Left kidney (tissue), 2 donors: ENCODE measurements around the gene TMPRSS11D. TPM values are rescaled to one million over a fixed set of nuclear protein-coding genes. Genes with fewer than 3 reads are reported as not detected.

Source experiments
- DNase-seq: peaks from one replicate; pipeline ENCODE4 v3.0.0-alpha.2; 2013
- polyA plus RNA-seq: library from polyadenylated mRNA; unstranded; fragments of 120-200 nt; gene quantifications from one replicate; pipeline ENCODE4 v1.2.1, GENCODE V29; 2013; ENCODE audit not compliant: insufficient read length

TMPRSS11D gene
- polyA plus RNA-seq, 1 donor: 0.13 TPM

- DNase-seq: no peak
Measured at GRCh38 chr4:67886281-67886680, 2.5 kb upstream of the TMPRSS11D start.

- DNase-seq: no peak
Measured at GRCh38 chr4:67885762-67886161, 2.0 kb upstream of the TMPRSS11D start.

GRCh38 chr4:67884701-67885100 is 899 bp upstream of the TMPRSS11D start:
- DNase-seq: no peak

DNA sequence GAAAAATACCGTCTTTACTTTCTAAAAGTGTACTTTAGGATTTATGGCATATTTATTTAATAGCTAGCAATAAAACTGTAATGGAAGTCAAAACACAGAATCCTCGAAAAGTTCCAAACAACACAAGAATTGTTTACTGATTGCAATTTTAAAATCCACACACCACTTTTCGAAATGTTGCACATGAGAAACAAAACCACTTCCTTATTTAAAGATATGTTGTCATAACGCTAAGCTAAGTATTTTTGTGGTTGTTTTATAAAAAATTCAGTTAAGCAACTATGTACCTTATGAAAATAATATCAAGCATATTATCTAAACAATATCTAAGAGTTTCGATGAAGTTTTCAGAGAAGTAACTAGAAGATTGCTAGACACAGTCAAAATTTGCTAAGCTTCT is 344 bp downstream of the TMPRSS11D start:
- no peak for DNase-seq

GRCh38 chr4:67880866-67881610 is 2.8 kb downstream of the TMPRSS11D start:
- no peak for DNase-seq

DNA sequence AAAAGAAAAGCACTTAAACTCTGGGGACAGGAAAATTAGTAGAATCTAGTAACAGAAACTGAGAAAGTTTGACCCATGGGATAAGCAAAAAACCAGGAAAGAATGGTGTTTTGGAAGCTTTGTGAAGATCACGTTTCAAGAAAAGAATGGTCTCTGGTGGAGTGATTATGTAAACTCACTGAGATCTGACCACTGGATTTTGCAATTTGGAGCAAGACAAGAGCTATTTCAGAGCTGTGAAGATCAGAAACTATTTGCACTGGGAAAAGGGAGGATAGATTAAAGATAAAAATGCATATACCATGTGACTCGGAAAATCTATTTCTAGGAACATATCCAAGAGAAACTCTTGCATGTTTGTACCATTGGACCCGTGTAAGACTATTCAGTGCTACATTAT is 4.3 kb downstream of the TMPRSS11D start:
- no peak for DNase-seq

DNA sequence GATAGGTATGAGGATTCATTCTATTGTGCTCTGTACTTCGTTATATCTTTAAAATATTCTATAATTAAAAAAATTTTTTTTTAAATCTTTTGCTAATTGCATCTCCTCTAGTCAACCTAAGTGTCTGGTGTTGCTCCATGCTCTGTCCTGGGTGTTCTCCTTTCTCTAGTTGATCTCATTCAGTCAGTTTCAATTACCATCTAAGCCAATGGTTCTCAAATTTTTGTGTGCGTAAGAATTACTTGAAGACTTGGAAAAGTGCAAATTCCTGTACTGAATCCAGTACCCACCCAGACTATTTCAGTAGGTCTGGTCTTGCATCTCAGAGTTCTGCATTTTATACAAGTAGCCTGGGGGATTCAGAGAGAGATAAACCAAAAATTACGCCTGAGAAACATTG is 6.7 kb downstream of the TMPRSS11D start:
- DNase-seq: no peak

- DNase-seq: no peak
Measured at GRCh38 chr4:67874986-67875385, 8.8 kb downstream of the TMPRSS11D start.

- no peak for DNase-seq
Measured at GRCh38 chr4:67873116-67873515, 10.7 kb downstream of the TMPRSS11D start.

DNA sequence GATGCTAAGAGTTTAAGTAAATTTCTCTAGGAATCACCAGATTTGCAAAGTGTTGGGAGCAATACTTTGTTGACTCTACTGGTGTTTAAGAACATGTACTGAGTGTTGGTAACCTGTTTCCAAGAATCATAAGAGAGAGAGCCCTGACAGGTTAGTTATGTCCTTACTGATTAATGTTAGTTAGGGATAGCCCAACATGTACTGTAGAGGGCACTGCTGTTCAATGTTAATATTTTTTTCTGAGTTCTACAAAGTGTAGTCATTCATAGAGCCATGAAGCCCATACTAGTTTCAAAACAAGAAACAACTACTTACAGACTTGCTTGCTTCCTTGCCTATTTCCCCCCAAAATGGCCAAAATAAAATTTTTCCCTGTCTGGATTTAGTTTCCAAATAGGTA is 11.9 kb downstream of the TMPRSS11D start:
- DNase-seq: peak; percentile 8

DNA sequence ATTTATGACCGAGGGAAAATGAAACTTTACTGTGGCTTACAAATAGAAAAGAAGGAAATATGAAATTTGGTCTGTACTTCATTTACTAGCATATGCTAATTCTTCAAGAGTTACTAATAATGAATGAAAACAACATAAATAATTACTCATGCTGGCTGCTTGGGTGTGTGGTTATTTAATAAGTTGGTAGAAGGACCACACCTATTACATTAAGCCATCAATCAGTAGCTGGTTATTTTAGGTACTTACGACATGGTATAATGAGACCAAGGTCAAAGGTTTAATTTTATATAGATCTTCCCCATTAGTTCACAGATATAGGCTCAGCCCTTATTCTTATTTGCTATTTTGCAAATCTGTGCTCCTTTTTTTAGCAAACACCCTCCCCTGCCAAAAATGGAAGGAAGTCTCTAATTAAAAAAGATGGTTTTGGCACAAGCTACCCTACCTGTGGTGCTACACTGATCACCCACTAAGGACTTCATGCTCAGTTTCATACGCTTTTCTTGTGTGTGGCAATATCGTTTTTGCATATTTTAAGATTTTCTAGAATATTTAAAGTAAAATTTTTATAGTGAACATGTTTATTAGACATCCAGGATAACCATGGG is 14.1 kb downstream of the TMPRSS11D start:
- DNase-seq: no peak

GRCh38 chr4:67861513-67861912 is 22.3 kb downstream of the TMPRSS11D start:
- no peak for DNase-seq

DNA sequence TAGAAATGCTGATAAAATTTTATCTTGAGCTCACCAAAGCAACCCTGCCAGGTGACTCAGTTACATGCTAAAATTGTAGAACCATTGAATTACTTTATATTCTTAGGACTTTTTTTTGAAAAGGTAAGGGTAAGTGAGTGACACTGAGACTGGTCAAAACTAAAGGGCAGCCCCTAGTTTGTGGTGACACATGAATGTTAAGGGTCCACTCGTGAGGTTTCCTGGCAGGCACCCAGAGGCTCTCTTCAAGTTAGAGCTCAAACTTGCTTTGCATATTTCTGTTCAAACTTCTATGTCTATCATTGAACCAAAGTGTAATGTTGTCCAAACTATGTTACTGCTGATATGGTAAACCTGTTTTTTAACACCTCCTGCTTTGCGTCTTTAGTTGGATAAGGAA is 30.5 kb downstream of the TMPRSS11D start:
- DNase-seq: no peak

DNA sequence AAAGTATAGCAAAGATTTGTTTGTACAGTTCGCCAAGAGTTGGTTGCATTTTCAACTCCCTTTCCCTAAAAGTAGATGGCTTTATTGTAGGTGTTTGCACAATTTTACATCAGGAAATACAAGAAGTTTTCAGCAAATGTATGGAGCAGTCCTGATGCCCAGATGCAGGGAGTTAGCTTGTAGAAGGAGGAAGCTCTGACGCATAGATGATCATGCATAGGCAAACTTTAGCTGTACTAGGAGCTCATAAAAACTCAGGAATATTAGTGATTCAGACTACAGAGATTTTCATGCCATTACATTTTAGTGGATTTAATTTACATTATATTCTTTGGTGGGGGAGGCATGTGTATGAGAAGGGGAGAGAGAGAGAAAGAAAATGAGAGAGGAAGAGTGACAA is 62.9 kb downstream of the TMPRSS11D start:
- no peak for DNase-seq

DNA sequence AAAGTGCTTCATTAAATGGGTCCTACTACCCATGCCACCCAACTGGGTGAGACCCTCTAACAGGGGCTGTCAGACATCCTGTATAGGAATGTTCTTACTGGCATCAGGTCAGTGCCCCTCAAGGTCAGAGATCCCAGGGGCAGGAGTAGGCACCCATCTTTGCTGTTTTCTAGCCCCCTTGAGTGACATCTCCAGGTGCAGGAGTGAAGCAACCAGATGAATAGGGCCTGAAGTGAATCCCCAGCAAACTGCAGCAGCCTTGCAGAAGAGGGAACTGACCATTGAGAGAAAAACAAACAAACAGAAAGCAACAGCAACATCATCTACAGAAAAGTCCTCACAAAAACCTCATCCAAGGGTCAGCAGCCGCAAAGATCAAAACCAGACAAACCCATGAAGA is 73.8 kb downstream of the TMPRSS11D start:
- no peak for DNase-seq

GRCh38 chr4:67809502-67809901 is 74.3 kb downstream of the TMPRSS11D start:
- DNase-seq: no peak

DNA sequence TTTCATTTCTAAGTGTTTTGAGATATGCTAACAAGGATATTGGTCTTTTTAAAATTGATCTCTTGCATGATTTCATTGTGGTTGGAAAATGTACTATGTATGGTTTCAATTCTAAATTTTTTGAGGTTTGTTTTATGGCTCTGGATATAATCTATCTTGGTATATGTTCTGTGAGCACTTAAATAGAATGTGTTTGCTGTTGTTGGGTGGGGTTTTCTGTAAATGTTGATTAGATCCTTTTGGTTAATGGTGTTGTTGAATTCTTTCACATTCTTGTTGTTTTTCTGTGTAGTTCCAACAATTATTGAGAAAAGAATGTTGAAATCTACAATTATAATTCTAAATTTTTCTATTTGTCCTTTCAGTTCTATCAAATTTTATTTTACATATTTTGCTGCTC is 87.0 kb downstream of the TMPRSS11D start:
- no peak for DNase-seq

DNA sequence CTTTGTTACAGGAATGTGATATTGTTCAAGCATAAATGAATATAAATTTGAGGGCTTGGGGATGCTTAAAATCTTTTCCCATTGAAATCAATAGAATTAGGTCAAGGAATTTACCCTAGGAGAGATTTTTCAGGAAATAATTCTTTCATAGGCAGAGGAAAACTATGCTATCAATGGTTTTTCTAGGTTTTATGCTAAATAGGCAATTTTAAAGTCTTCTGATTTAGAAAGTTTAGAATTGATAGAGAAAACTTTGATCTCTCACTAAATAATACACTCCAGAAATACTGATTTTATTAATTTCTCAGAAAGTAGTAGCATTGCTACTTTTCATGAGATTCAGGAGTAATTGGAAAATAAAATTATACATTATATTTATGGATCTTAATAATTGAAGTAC is 93.1 kb downstream of the TMPRSS11D start:
- no peak for DNase-seq

- no peak for DNase-seq
Measured at GRCh38 chr4:67787311-67787710, 96.5 kb downstream of the TMPRSS11D start.

- no peak for DNase-seq
Measured at GRCh38 chr4:67785528-67785927, 98.3 kb downstream of the TMPRSS11D start.

GRCh38 chr4:67779631-67780030 is 104.2 kb downstream of the TMPRSS11D start:
- no peak for DNase-seq

DNA sequence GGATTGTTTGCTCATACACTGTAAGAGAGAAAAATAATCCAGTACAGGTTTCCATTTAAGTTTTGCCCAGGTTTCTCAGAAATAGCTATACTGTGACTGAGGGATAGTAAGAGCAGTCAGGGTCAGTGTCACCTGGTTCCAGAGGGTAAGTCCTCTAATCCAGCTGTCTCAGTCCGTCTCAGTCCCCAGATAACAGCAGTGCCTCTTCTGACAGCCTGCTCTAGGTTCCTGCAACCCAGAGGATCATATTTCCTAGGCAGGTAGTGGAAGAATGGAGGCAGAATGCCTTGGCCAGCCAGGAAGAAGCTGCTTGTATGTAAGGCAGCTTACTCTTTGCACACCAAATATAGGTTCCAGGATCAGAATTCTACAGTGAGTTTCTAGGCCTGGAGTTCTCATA is 107.1 kb downstream of the TMPRSS11D start:
- DNase-seq: no peak
